ENCODE data around the gene PTPRZ1. TPM values are rescaled to one million over a fixed set of nuclear protein-coding genes. Genes with fewer than 3 reads are reported as not detected.
A peak's percentile ranks its signal among the peaks of the same experiment; 100 is the strongest.

The PTPRZ1 gene
- total RNA-seq, 1 experiment from 2014 or later, result 105 TPM

DNA sequence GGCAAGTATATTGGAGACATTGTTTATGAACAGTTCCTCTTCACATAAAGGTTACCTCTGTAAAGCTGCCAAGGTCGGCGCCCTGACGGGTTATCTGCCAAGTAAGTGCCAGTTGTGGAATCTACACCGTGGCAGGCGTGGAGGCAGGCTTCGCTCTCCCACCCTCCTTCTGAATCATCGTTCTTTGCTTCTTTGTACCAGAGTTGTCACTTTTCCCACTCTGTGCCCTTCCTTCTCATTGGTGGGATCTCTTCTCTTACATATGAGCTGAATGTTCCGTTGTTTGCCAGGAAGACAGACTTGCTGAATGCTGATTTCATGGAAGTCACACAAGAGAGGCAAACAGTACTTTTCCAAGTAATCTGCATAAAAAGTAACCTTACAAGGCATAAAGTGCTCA lies 40.6 kb upstream of the PTPRZ1 start (continued):
- TF ChIP-seq, protein P1, sequence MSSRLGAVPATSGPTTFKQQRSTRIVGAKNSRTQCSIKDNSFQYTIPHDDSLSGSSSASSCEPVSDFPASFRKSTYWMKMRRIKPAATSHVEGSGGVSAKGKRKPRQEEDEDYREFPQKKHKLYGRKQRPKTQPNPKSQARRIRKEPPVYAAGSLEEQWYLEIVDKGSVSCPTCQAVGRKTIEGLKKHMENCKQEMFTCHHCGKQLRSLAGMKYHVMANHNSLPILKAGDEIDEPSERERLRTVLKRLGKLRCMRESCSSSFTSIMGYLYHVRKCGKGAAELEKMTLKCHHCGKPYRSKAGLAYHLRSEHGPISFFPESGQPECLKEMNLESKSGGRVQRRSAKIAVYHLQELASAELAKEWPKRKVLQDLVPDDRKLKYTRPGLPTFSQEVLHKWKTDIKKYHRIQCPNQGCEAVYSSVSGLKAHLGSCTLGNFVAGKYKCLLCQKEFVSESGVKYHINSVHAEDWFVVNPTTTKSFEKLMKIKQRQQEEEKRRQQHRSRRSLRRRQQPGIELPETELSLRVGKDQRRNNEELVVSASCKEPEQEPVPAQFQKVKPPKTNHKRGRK (CRISPR knock-in tag; IDR thresholded peaks at IDR 0.05; ENCODE audit: borderline replicate concordance), result no peak
- TF ChIP-seq, protein P2, sequence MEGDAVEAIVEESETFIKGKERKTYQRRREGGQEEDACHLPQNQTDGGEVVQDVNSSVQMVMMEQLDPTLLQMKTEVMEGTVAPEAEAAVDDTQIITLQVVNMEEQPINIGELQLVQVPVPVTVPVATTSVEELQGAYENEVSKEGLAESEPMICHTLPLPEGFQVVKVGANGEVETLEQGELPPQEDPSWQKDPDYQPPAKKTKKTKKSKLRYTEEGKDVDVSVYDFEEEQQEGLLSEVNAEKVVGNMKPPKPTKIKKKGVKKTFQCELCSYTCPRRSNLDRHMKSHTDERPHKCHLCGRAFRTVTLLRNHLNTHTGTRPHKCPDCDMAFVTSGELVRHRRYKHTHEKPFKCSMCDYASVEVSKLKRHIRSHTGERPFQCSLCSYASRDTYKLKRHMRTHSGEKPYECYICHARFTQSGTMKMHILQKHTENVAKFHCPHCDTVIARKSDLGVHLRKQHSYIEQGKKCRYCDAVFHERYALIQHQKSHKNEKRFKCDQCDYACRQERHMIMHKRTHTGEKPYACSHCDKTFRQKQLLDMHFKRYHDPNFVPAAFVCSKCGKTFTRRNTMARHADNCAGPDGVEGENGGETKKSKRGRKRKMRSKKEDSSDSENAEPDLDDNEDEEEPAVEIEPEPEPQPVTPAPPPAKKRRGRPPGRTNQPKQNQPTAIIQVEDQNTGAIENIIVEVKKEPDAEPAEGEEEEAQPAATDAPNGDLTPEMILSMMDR (IDR thresholded peaks at IDR 0.05), result no peak
- TF ChIP-seq, protein P3, sequence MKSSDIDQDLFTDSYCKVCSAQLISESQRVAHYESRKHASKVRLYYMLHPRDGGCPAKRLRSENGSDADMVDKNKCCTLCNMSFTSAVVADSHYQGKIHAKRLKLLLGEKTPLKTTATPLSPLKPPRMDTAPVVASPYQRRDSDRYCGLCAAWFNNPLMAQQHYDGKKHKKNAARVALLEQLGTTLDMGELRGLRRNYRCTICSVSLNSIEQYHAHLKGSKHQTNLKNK (CRISPR knock-in tag; IDR thresholded peaks at IDR 0.05), result no peak

DNA sequence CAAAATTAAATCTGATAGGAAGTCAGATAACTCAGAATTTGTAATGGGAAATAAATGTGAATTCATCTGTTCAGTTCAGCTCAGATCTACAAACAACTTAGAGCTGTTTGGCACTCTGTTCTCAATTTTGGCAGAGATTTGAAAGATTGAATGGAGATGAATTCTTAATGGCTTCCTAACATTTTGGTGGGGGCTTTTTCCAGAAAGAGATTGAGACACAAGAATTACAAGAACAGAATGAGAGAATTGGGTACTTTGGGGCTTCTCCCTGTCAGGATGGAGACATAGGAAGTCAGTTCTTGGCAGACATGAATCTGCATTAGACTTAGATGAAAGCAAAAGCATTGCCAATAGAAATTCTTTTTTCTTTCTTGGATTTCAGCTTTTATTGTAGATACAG lies 39.0 kb upstream of the PTPRZ1 start:
- ATAC-seq, result no peak
- CTCF ChIA-PET, result interaction anchor here (1.2 kb wide), 1 partner anchor 160 kb away, joined by 3 read pairs; no protein-coding TSS in a partner anchor

DNA sequence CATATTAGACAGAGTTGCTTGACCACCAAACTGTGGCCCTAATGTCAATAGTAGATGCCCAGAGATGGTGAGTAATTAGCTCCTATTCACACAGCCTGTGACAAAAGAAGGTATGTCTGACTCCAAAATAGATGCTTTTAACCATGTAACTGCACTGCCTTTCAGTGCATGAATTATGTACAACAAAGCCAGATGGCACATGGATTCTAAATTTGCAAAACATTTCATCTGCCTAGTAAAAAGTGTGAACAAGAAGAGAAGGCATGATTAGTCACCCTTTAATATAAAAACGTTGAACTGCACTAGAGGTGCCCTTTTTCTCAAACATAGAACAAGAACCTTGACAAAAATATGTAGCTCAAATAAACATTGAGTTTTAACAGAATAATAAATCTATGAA lies 35.5 kb upstream of the PTPRZ1 start:
- Mint-ChIP-seq H3K27ac (peak overlapping the region; percentile 80; the same call in 1 of the 2 replicates), H3K27me3 (ENCODE audit: low read depth) (no peaks in the 10 kb centered on the region)

More for the DNA sequence above, 39.0 kb upstream of the PTPRZ1 start:
- peaks cover 24% of the 10 kb centered on the region for H3K4me1 Mint-ChIP-seq
- H3K9me3 Mint-ChIP-seq, result no peaks in the 10 kb centered on the region
- no peaks in the 10 kb centered on the region for H3K36me3 Mint-ChIP-seq
- no peak overlapping the region for H3K27ac Mint-ChIP-seq
- no peak for TF ChIP-seq ZNF416 (CRISPR knock-in tag; IDR thresholded peaks at IDR 0.05)
- TF ChIP-seq NR3C1 (CRISPR knock-in tag; conservative IDR thresholded peaks at IDR 0.05; ENCODE audit: low read depth), result no peak
- TF ChIP-seq, protein P3 (CRISPR knock-in tag; IDR thresholded peaks at IDR 0.05), result no peak
- TF ChIP-seq TEAD4 (CRISPR knock-in tag; IDR thresholded peaks at IDR 0.05), result no peak
- no peak for TF ChIP-seq CREM (CRISPR knock-in tag; IDR thresholded peaks at IDR 0.05)
- TF ChIP-seq ELF4 (CRISPR knock-in tag; IDR thresholded peaks at IDR 0.05; ENCODE audit: low read depth), result no peak
- no peak for TF ChIP-seq JUN (CRISPR knock-in tag; IDR thresholded peaks at IDR 0.05)
- TF ChIP-seq NR2C2 (CRISPR knock-in tag; IDR thresholded peaks at IDR 0.05), result no peak
- TF ChIP-seq FOXK1 (CRISPR knock-in tag; IDR thresholded peaks at IDR 0.05), result no peak
- DNase-seq (ENCODE audit: low spot score), result no peak
- no peaks in the 10 kb centered on the region; the same call in 1 of the 2 replicates for H3K27me3 Mint-ChIP-seq (ENCODE audit: low read depth)
- H3K4me3 Mint-ChIP-seq, result no peak overlapping the region
- POLR2A ChIA-PET, result no interaction called here

More for the DNA sequence above, 35.5 kb upstream of the PTPRZ1 start:
- ChIA-PET POLR2A (interaction anchor here (0.6 kb wide), 2 partner anchors 60 to 558 kb away, joined by 4 read pairs; no protein-coding TSS in a partner anchor), CTCF (interaction anchor here (1.0 kb wide), 1 partner anchor 157 kb away, joined by 5 read pairs; no protein-coding TSS in a partner anchor)
- TF ChIP-seq GTF2I (CRISPR knock-in tag; conservative IDR thresholded peaks at IDR 0.05), result no peak
- TF ChIP-seq RORB (CRISPR knock-in tag; IDR thresholded peaks at IDR 0.05), result no peak
- TF ChIP-seq, protein P4, sequence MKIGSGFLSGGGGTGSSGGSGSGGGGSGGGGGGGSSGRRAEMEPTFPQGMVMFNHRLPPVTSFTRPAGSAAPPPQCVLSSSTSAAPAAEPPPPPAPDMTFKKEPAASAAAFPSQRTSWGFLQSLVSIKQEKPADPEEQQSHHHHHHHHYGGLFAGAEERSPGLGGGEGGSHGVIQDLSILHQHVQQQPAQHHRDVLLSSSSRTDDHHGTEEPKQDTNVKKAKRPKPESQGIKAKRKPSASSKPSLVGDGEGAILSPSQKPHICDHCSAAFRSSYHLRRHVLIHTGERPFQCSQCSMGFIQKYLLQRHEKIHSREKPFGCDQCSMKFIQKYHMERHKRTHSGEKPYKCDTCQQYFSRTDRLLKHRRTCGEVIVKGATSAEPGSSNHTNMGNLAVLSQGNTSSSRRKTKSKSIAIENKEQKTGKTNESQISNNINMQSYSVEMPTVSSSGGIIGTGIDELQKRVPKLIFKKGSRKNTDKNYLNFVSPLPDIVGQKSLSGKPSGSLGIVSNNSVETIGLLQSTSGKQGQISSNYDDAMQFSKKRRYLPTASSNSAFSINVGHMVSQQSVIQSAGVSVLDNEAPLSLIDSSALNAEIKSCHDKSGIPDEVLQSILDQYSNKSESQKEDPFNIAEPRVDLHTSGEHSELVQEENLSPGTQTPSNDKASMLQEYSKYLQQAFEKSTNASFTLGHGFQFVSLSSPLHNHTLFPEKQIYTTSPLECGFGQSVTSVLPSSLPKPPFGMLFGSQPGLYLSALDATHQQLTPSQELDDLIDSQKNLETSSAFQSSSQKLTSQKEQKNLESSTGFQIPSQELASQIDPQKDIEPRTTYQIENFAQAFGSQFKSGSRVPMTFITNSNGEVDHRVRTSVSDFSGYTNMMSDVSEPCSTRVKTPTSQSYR (CRISPR knock-in tag; IDR thresholded peaks at IDR 0.05), result no peak
- TF ChIP-seq NR3C1 (CRISPR knock-in tag; conservative IDR thresholded peaks at IDR 0.05; ENCODE audit: low read depth), result no peak
- TF ChIP-seq ELF4 (CRISPR knock-in tag; IDR thresholded peaks at IDR 0.05; ENCODE audit: low read depth), result no peak
- TF ChIP-seq, protein P3 (CRISPR knock-in tag; IDR thresholded peaks at IDR 0.05), result no peak
- TF ChIP-seq, protein P5, sequence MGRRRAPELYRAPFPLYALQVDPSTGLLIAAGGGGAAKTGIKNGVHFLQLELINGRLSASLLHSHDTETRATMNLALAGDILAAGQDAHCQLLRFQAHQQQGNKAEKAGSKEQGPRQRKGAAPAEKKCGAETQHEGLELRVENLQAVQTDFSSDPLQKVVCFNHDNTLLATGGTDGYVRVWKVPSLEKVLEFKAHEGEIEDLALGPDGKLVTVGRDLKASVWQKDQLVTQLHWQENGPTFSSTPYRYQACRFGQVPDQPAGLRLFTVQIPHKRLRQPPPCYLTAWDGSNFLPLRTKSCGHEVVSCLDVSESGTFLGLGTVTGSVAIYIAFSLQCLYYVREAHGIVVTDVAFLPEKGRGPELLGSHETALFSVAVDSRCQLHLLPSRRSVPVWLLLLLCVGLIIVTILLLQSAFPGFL (CRISPR knock-in tag; IDR thresholded peaks at IDR 0.05; ENCODE audit: borderline replicate concordance), result no peak
- TF ChIP-seq, protein P6, sequence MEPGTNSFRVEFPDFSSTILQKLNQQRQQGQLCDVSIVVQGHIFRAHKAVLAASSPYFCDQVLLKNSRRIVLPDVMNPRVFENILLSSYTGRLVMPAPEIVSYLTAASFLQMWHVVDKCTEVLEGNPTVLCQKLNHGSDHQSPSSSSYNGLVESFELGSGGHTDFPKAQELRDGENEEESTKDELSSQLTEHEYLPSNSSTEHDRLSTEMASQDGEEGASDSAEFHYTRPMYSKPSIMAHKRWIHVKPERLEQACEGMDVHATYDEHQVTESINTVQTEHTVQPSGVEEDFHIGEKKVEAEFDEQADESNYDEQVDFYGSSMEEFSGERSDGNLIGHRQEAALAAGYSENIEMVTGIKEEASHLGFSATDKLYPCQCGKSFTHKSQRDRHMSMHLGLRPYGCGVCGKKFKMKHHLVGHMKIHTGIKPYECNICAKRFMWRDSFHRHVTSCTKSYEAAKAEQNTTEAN (CRISPR knock-in tag; IDR thresholded peaks at IDR 0.05), result no peak
- no peak for TF ChIP-seq ESRRA (CRISPR knock-in tag; IDR thresholded peaks at IDR 0.05; ENCODE audit: borderline replicate concordance)
- no peak for TF ChIP-seq SMAD4 (CRISPR knock-in tag; IDR thresholded peaks at IDR 0.05)
- TF ChIP-seq, protein P7, sequence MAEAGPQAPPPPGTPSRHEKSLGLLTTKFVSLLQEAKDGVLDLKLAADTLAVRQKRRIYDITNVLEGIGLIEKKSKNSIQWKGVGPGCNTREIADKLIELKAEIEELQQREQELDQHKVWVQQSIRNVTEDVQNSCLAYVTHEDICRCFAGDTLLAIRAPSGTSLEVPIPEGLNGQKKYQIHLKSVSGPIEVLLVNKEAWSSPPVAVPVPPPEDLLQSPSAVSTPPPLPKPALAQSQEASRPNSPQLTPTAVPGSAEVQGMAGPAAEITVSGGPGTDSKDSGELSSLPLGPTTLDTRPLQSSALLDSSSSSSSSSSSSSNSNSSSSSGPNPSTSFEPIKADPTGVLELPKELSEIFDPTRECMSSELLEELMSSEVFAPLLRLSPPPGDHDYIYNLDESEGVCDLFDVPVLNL (CRISPR knock-in tag; IDR thresholded peaks at IDR 0.05; ENCODE audit: borderline replicate concordance, low read depth), result no peak
- no peak for TF ChIP-seq FOXK1 (CRISPR knock-in tag; IDR thresholded peaks at IDR 0.05)
- TF ChIP-seq, protein P8, sequence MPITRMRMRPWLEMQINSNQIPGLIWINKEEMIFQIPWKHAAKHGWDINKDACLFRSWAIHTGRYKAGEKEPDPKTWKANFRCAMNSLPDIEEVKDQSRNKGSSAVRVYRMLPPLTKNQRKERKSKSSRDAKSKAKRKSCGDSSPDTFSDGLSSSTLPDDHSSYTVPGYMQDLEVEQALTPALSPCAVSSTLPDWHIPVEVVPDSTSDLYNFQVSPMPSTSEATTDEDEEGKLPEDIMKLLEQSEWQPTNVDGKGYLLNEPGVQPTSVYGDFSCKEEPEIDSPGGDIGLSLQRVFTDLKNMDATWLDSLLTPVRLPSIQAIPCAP (CRISPR knock-in tag; IDR thresholded peaks at IDR 0.05), result no peak
- peaks cover 9% of the 10 kb centered on the region for H3K36me3 Mint-ChIP-seq
- DNase-seq (ENCODE audit: low spot score) (no peak), ATAC-seq (no peak)
- peaks cover 10% of the 10 kb centered on the region for H3K9me3 Mint-ChIP-seq
- H3K4me3 Mint-ChIP-seq, result no peak overlapping the region
- H3K4me1 Mint-ChIP-seq, result peaks cover 26% of the 10 kb centered on the region

Measured in WTC11 (cell line).